ENCODE data around the gene C15orf62. TPM values are rescaled to one million over a fixed set of nuclear protein-coding genes. Genes with fewer than 3 reads are reported as not detected.

Gene C15orf62
- total and polyA plus RNA-seq, 9 donors = 0.13 to 2.2 (median 1.3) TPM

DNA sequence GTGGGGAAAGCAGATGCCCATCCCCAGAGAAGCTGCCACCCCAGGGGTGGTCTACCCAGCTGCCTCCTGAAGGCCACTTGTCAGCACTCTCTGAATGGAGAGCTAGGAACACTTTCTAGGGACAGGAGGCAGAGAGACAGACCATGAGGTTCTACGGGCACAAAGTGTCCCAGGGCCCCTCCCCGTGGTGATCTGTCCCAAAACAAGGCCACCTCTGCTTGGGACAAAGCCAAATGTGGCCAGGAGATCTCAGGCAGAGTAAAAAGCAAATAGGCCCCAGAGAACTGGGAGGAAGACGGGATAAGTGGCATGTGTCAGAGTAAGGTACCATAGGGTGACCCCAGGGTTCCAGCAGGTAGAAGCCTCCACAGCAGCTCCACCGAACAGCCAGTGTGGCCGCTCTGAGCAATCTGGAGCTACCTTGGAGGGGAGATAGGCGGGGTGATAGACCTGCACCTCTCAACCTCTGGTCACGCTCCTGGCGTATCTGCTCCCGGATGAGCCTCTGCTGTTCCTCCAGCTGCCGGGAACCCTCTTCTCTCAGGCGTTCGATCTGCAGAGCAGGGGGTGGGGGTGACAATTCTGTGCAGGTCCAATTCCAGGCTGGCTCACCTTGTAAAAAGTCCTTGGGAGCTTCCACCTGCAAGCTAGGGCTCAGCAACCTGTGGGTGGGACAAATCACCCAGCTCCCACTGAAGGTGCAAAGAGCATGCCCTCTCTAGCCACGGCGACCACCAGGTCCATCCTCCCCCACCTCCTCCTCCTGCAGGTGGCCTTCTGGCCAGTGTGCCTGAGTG lies 6.2 kb downstream of the C15orf62 start:
- Histone ChIP-seq H3K9me3 (replicated peaks; ENCODE audit: control insufficient read depth, low read depth, low read length) (no peaks in the 10 kb centered on the region), H3K27me3 (ENCODE audit: control insufficient read depth, insufficient read depth, low read length) (no peaks in the 10 kb centered on the region), H3K4me1 (ENCODE audit: control insufficient read depth, insufficient read depth, low read length) (peaks cover 2% of the 10 kb centered on the region), H3K4me3 (ENCODE audit: low read length) (no peak overlapping the region), H3K36me3 (ENCODE audit: control insufficient read depth, insufficient read depth, low read length) (peaks cover 69% of the 10 kb centered on the region), H3K27ac (ENCODE audit: low read length) (no peak overlapping the region)
- no peak for DNase-seq
- WGBS (ENCODE audit: insufficient coverage) = 96% methylated on average over 12 of the region's 14 CpGs

DNA sequence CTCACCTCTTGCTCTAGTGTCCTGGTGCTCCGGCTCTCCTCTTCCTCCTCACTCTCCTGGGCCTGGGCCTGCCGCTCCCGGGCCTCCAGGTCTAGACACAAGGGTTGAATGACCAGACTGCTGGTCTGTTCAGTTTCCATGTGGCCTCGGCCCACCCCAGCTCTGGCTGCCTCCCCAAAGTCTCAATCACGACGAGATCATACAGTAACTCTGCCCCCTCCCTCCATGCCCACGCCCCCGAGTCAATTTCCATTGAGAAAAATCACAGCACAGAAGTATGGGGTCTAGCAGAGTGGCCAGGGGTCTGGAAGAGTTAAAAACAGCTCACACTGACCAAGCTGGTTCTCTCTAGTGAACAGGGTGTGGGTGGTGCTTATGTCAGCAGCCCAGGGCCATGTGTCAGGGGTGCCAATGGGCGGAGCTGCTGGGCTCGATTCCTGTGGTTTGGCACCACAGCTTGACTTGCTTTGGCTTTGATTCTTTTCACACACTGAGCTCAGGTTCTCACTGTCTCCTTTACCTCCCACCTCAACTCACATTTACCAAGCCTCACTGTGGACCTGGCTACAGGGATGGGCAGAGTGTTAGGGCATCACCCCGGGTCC lies 6.9 kb downstream of the C15orf62 start:
- no peak for DNase-seq
- peaks cover 69% of the 10 kb centered on the region for H3K36me3 ChIP-seq (ENCODE audit: control insufficient read depth, insufficient read depth, low read length)
- no peaks in the 10 kb centered on the region for H3K9me3 ChIP-seq (replicated peaks; ENCODE audit: control insufficient read depth, low read depth, low read length)
- no peaks in the 10 kb centered on the region for H3K4me1 ChIP-seq (ENCODE audit: control insufficient read depth, insufficient read depth, low read length)
- H3K27ac ChIP-seq (ENCODE audit: low read length) = no peak overlapping the region
- H3K4me3 ChIP-seq (ENCODE audit: low read length) = no peak overlapping the region
- H3K27me3 ChIP-seq (ENCODE audit: control insufficient read depth, insufficient read depth, low read length) = no peaks in the 10 kb centered on the region
- WGBS (ENCODE audit: insufficient coverage) = 99% methylated on average over 7 of the region's 11 CpGs

DNA sequence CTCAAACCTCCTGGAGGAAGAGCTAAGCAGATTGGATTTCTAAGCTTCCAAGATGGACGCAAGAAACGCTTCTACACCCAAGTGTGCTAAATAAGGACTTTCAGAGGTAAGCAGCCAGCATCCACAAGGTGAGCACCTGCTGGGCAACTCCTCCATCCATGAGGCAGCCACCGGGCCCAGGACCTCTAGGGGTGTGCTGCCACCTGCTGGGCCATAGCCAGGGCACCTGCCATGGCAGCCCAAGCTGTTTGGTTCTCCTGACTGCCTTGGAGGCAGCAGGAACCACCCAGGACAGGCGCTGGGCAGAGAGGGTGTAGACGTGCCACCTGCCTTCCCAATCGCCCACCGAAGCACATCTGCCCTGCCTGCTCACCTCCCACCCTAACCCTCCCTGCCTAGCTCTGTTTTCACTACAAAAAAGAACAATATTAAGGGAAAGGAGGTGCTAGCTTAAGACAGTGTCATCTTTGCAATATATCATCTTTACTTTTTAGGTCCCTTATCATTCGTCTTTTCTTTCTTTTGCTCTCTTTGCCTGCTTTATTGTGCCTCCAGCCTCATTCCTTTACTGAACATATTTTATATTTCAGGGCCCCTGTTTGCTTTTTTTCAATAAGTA lies 12.9 kb downstream of the C15orf62 start:
- DNase-seq = no peak
- Histone ChIP-seq H3K4me1 (ENCODE audit: control insufficient read depth, insufficient read depth, low read length) (no peaks in the 10 kb centered on the region), H3K36me3 (ENCODE audit: control insufficient read depth, insufficient read depth, low read length) (peaks cover 26% of the 10 kb centered on the region), H3K9me3 (replicated peaks; ENCODE audit: control insufficient read depth, low read depth, low read length) (no peaks in the 10 kb centered on the region), H3K27me3 (ENCODE audit: control insufficient read depth, insufficient read depth, low read length) (no peaks in the 10 kb centered on the region), H3K4me3 (ENCODE audit: low read length) (no peak overlapping the region), H3K27ac (ENCODE audit: low read length) (no peak overlapping the region)
- 64% methylated on average over 4 of the region's 8 CpGs for WGBS (ENCODE audit: insufficient coverage)

DNA sequence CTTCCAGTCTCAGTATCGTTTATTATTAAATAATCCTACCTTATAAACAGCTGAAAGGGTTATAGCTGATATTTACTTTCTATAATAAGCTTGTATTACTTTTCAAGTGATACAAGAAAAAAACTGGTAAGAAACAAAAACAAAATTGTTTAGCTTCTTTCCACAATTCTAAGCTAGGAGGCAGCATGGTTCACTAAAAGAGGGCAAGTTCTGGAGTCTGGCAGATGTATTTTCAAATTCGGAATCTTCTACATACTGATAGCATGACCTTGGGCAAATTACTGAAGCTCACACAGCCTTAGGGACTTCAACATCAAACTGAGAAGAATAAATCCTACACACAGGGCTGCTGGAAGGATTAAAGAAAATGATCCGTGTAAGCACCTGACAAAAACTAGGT lies 15.4 kb downstream of the C15orf62 start:
- no peak overlapping the region for H3K27ac ChIP-seq (ENCODE audit: low read length)
- 100% methylated on average over 1 of the region's 3 CpGs for WGBS (ENCODE audit: insufficient coverage)

DNA sequence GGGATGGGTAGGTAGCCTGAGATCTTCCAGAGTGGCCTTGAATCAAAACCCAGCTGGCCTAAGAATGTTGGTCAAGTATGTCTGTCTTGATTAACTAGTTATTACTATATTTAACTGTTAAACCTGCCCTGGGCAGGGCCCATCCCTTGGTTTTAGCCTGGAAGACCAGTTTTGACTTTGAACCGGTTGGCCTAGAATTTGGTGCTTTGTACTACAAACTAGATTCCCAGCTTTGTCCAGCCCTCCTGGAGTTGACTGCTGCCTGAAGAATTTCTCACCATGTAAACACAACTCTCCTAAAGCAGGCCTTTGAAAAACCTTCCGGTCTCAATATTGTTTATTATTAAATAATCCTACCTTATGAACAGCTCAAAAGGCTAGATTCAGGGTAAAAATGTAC lies 16.0 kb downstream of the C15orf62 start:
- Histone ChIP-seq H3K4me3 (ENCODE audit: low read length) (no peak overlapping the region), H3K9me3 (replicated peaks; ENCODE audit: control insufficient read depth, low read depth, low read length) (no peaks in the 10 kb centered on the region), H3K27me3 (ENCODE audit: control insufficient read depth, insufficient read depth, low read length) (no peaks in the 10 kb centered on the region), H3K36me3 (ENCODE audit: control insufficient read depth, insufficient read depth, low read length) (peaks cover 8% of the 10 kb centered on the region), H3K27ac (ENCODE audit: low read length) (no peak overlapping the region), H3K4me1 (ENCODE audit: control insufficient read depth, insufficient read depth, low read length) (peaks cover 2% of the 10 kb centered on the region)
- WGBS (ENCODE audit: insufficient coverage) = 86% methylated on average over 1 of the region's 2 CpGs
- DNase-seq = no peak

More for the DNA sequence above, 15.4 kb downstream of the C15orf62 start:
- Histone ChIP-seq H3K4me1 (ENCODE audit: control insufficient read depth, insufficient read depth, low read length) (peaks cover 2% of the 10 kb centered on the region), H3K4me3 (ENCODE audit: low read length) (no peak overlapping the region), H3K27me3 (ENCODE audit: control insufficient read depth, insufficient read depth, low read length) (no peaks in the 10 kb centered on the region), H3K9me3 (replicated peaks; ENCODE audit: control insufficient read depth, low read depth, low read length) (no peaks in the 10 kb centered on the region), H3K36me3 (ENCODE audit: control insufficient read depth, insufficient read depth, low read length) (peaks cover 5% of the 10 kb centered on the region)
- DNase-seq = no peak

DNA sequence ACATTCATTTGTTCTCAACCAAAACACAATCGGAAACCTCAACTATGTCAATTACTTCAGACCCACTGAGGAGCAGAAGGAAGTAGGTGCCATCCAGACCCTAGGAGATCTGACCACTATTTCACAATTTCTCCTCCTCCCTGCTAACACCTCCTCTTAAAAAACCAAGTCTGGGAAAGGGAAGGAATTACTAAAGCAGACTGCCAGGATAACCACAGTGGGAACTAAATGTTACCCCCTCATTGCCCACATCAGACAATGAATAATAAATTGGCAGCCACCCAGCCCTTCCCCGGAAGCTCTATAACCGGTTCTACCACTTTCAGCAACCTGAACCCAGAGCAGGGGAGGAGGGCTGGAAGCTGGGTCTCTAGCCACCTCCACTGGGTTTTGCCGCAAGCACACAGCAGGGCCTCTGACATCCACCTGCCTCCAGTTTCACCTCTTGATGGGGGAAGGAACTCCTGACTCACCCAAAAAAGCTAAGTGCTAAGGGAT lies 17.6 kb downstream of the C15orf62 start:
- H3K9me3 ChIP-seq (replicated peaks; ENCODE audit: control insufficient read depth, low read depth, low read length) = no peaks in the 10 kb centered on the region
- DNase-seq = no peak
- peaks cover 12% of the 10 kb centered on the region for H3K36me3 ChIP-seq (ENCODE audit: control insufficient read depth, insufficient read depth, low read length)
- no peak overlapping the region for H3K4me3 ChIP-seq (ENCODE audit: low read length)
- H3K4me1 ChIP-seq (ENCODE audit: control insufficient read depth, insufficient read depth, low read length) = peaks cover 2% of the 10 kb centered on the region
- H3K27ac ChIP-seq (ENCODE audit: low read length) = no peak overlapping the region
- no peaks in the 10 kb centered on the region for H3K27me3 ChIP-seq (ENCODE audit: control insufficient read depth, insufficient read depth, low read length)
- WGBS (ENCODE audit: insufficient coverage) = no CpG with 5 or more reads among the region's 4 CpGs

DNA sequence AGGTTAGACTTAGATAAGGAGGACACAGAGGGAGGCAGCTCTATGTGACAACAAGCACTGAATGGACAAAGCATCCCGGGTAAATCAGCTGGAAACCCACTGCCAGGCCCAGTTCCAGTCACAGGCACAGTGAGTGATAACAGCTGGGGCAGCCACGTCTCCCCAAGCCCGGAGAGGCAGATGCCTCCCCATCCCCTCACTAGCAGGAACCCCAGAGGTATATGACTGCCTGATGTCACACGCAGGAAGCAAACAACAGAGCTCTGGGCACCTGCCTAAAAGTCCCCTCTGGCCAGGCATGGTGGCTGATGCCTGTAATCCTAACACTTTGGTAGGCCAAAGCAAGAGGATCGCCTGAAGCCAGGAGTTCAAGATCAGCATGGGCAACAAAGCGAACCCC lies 18.2 kb downstream of the C15orf62 start:
- Histone ChIP-seq H3K9me3 (replicated peaks; ENCODE audit: control insufficient read depth, low read depth, low read length) (no peaks in the 10 kb centered on the region), H3K4me1 (ENCODE audit: control insufficient read depth, insufficient read depth, low read length) (peaks cover 2% of the 10 kb centered on the region), H3K4me3 (ENCODE audit: low read length) (no peak overlapping the region), H3K27ac (ENCODE audit: low read length) (no peak overlapping the region), H3K36me3 (ENCODE audit: control insufficient read depth, insufficient read depth, low read length) (peaks cover 16% of the 10 kb centered on the region), H3K27me3 (ENCODE audit: control insufficient read depth, insufficient read depth, low read length) (no peaks in the 10 kb centered on the region)
- DNase-seq = no peak
- WGBS (ENCODE audit: insufficient coverage) = 79% methylated on average over 3 of the region's 6 CpGs

DNA sequence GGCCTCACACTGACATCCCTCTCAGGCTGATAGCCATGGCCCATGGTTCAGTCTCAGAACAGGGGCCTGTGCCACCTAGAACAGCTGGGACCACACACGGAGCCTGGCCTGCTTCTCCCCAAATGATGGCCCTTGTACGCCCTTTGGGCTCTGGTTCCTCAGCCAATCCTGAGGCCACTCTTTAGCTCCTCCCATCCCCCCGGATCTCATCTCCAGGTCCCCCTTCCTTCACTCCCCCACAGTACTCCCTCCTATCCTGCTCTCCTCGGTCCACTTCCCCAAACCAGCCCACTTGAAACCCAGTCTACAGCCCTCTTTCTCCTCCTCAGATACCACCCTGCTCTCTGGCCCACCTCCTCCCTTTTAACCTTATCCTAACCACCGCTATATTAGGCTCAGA lies 19.3 kb downstream of the C15orf62 start:
- peaks cover 21% of the 10 kb centered on the region for H3K36me3 ChIP-seq (ENCODE audit: control insufficient read depth, insufficient read depth, low read length)
- H3K4me1 ChIP-seq (ENCODE audit: control insufficient read depth, insufficient read depth, low read length) = peaks cover 2% of the 10 kb centered on the region
- no peak overlapping the region for H3K27ac ChIP-seq (ENCODE audit: low read length)
- no peaks in the 10 kb centered on the region for H3K27me3 ChIP-seq (ENCODE audit: control insufficient read depth, insufficient read depth, low read length)
- 62% methylated on average over 5 of the region's 5 CpGs for WGBS (ENCODE audit: insufficient coverage)
- no peaks in the 10 kb centered on the region for H3K9me3 ChIP-seq (replicated peaks; ENCODE audit: control insufficient read depth, low read depth, low read length)
- no peak for DNase-seq
- H3K4me3 ChIP-seq (ENCODE audit: low read length) = no peak overlapping the region

DNA sequence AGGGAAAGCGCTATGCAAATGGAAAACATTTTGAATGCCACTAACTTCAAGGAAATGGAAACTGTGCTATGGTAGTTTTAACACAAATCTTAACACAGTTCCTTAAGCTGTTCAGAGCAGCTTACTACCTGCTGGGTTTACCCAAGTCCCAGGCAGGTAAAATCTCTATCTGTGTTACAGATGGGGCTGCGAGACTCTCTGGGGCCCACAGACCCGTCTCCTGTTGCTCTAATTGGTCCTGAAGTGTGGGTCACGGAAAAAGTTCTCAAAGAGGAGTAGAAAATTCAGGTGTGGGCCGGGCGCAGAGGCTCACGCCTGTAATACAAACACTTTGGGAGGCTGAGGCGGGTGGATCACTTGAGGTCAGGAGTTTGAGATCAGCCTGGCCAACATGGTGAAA lies 20.2 kb downstream of the C15orf62 start:
- 94% methylated on average over 7 of the region's 8 CpGs for WGBS (ENCODE audit: insufficient coverage)
- Histone ChIP-seq H3K36me3 (ENCODE audit: control insufficient read depth, insufficient read depth, low read length) (peaks cover 18% of the 10 kb centered on the region), H3K9me3 (replicated peaks; ENCODE audit: control insufficient read depth, low read depth, low read length) (no peaks in the 10 kb centered on the region), H3K27ac (ENCODE audit: low read length) (no peak overlapping the region), H3K4me3 (ENCODE audit: low read length) (no peak overlapping the region), H3K27me3 (ENCODE audit: control insufficient read depth, insufficient read depth, low read length) (no peaks in the 10 kb centered on the region), H3K4me1 (ENCODE audit: control insufficient read depth, insufficient read depth, low read length) (peaks cover 2% of the 10 kb centered on the region)
- no peak for DNase-seq

DNA sequence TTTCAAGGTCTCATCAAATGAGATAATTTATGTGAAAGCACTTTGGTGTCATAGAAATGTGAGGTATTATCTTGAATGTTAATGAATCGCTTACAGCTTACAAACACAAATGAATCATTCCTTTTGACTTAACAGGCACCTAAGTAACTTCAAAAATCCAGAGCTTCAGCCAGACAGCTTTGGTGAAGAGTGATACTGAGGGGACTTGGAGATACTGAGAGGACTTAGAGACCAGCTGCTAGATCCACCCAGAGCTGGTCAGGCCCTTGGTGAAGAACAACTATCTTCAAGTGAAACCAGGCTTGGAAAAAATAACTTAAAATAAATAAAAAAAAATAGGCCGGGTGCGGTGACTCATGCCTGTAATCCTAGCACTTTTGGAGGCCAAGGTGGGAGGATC lies 20.9 kb downstream of the C15orf62 start:
- peaks cover 2% of the 10 kb centered on the region for H3K4me1 ChIP-seq (ENCODE audit: control insufficient read depth, insufficient read depth, low read length)
- no peak for DNase-seq
- H3K27me3 ChIP-seq (ENCODE audit: control insufficient read depth, insufficient read depth, low read length) = no peaks in the 10 kb centered on the region
- H3K36me3 ChIP-seq (ENCODE audit: control insufficient read depth, insufficient read depth, low read length) = peaks cover 18% of the 10 kb centered on the region
- no peak overlapping the region for H3K4me3 ChIP-seq (ENCODE audit: low read length)
- H3K27ac ChIP-seq (ENCODE audit: low read length) = no peak overlapping the region
- no peaks in the 10 kb centered on the region for H3K9me3 ChIP-seq (replicated peaks; ENCODE audit: control insufficient read depth, low read depth, low read length)
- WGBS (ENCODE audit: insufficient coverage) = no CpG with 5 or more reads among the region's 3 CpGs
